ENCODE results near the gene SLC2A1.

The SLC2A1 gene

GRCh38 chr1:42964044-42964812, 5.6 kb upstream of the SLC2A1 start:
- DNase-seq (ENCODE audit: extremely low spot score) = no peak
- TF ChIP-seq PKNOX1 (IDR thresholded peaks at IDR 0.05) = no peak
- no peak for TF ChIP-seq L3MBTL2 (conservative IDR thresholded peaks at IDR 0.05)
- TF ChIP-seq FOXM1 (IDR thresholded peaks at IDR 0.05; ENCODE audit: borderline replicate concordance) = no peak
- TF ChIP-seq LEF1 (IDR thresholded peaks at IDR 0.05; ENCODE audit: borderline replicate concordance) = no peak
- ChIA-PET CTCF (no interaction called here), POLR2A (interaction anchor here (2.0 kb wide), 1 partner anchor 10 kb away, joined by 5 read pairs; no protein-coding TSS in a partner anchor)

- CTCF ChIA-PET = no interaction called here
- POLR2A ChIA-PET = interaction anchor here (1.6 kb wide), 1 partner anchor 22 kb away, joined by 3 read pairs; no protein-coding TSS in a partner anchor
- TF ChIP-seq ZNF384 (IDR thresholded peaks at IDR 0.05) = no peak
- no peak for TF ChIP-seq BHLHE40 (IDR thresholded peaks at IDR 0.05; ENCODE audit: borderline replicate concordance)
- no peak for TF ChIP-seq L3MBTL2 (conservative IDR thresholded peaks at IDR 0.05)
- TF ChIP-seq HDGF (IDR thresholded peaks at IDR 0.05; ENCODE audit: borderline replicate concordance) = no peak
- TF ChIP-seq SUZ12 (IDR thresholded peaks at IDR 0.05) = no peak
- TF ChIP-seq LEF1 (IDR thresholded peaks at IDR 0.05; ENCODE audit: borderline replicate concordance) = no peak
- TF ChIP-seq ARNT (IDR thresholded peaks at IDR 0.05) = no peak
- no peak for TF ChIP-seq NFRKB (IDR thresholded peaks at IDR 0.05)
- DNase-seq (ENCODE audit: extremely low spot score) = no peak
Measured at GRCh38 chr1:42963378-42964043, 4.8 kb upstream of the SLC2A1 start.

- DNase-seq (ENCODE audit: extremely low spot score) = no peak
- ChIA-PET POLR2A (interaction anchor here (0.9 to 1.6 kb wide), 3 partner anchors 10 to 23 kb away, joined by 3 to 5 read pairs (median 3); no protein-coding TSS in a partner anchor), CTCF (interaction anchor here (1.4 kb wide), 1 partner anchor 111 kb away, joined by 5 read pairs; no protein-coding TSS in a partner anchor)
- no peak for TF ChIP-seq L3MBTL2 (conservative IDR thresholded peaks at IDR 0.05)
- no peak for TF ChIP-seq BHLHE40 (IDR thresholded peaks at IDR 0.05; ENCODE audit: borderline replicate concordance)
- no peak for TF ChIP-seq ZNF384 (IDR thresholded peaks at IDR 0.05)
- TF ChIP-seq LEF1 (IDR thresholded peaks at IDR 0.05; ENCODE audit: borderline replicate concordance) = no peak
- TF ChIP-seq FOXK2 (IDR thresholded peaks at IDR 0.05) = no peak
- TF ChIP-seq SP1 (IDR thresholded peaks at IDR 0.05) = no peak
- TF ChIP-seq PKNOX1 (IDR thresholded peaks at IDR 0.05) = no peak
Measured at GRCh38 chr1:42962641-42963377, 4.1 kb upstream of the SLC2A1 start.

GRCh38 chr1:42961312-42962091, 2.8 kb upstream of the SLC2A1 start:
- no peak for DNase-seq (ENCODE audit: extremely low spot score)
- no peak for TF ChIP-seq CTBP1 (IDR thresholded peaks at IDR 0.05; ENCODE audit: borderline replicate concordance)
- TF ChIP-seq ARNT (IDR thresholded peaks at IDR 0.05) = no peak
- no peak for TF ChIP-seq ELF4 (IDR thresholded peaks at IDR 0.05)
- TF ChIP-seq FOXM1 (IDR thresholded peaks at IDR 0.05; ENCODE audit: borderline replicate concordance) = no peak
- TF ChIP-seq BHLHE40 (IDR thresholded peaks at IDR 0.05; ENCODE audit: borderline replicate concordance) = no peak
- TF ChIP-seq FOXK2 (IDR thresholded peaks at IDR 0.05) = no peak
- no peak for TF ChIP-seq FOXA1 (IDR thresholded peaks at IDR 0.05)
- TF ChIP-seq L3MBTL2 (conservative IDR thresholded peaks at IDR 0.05) = no peak
- TF ChIP-seq HDGF (IDR thresholded peaks at IDR 0.05; ENCODE audit: borderline replicate concordance) = no peak
- TF ChIP-seq ZNF384 (IDR thresholded peaks at IDR 0.05) = no peak
- POLR2A ChIA-PET = interaction anchor here (1.5 to 1.6 kb wide), 2 partner anchors 13 to 24 kb away, joined by 3 to 5 read pairs; no protein-coding TSS in a partner anchor
- CTCF ChIA-PET = interaction anchor here (0.8 to 1.4 kb wide), 2 partner anchors 112 kb away, joined by 3 to 5 read pairs; no protein-coding TSS in a partner anchor

GRCh38 chr1:42960566-42961311, 2.1 kb upstream of the SLC2A1 start:
- TF ChIP-seq FOXK2 (IDR thresholded peaks at IDR 0.05) (no peak), FOXM1 (IDR thresholded peaks at IDR 0.05; ENCODE audit: borderline replicate concordance) (no peak), HDGF (IDR thresholded peaks at IDR 0.05; ENCODE audit: borderline replicate concordance) (no peak), NFRKB (IDR thresholded peaks at IDR 0.05) (no peak), PKNOX1 (IDR thresholded peaks at IDR 0.05) (no peak), SP1 (IDR thresholded peaks at IDR 0.05) (no peak), ARNT (IDR thresholded peaks at IDR 0.05) (no peak), BHLHE40 (IDR thresholded peaks at IDR 0.05; ENCODE audit: borderline replicate concordance) (no peak), CTBP1 (IDR thresholded peaks at IDR 0.05; ENCODE audit: borderline replicate concordance) (no peak), ELF4 (IDR thresholded peaks at IDR 0.05) (no peak), TARDBP (IDR thresholded peaks at IDR 0.05) (no peak), LEF1 (IDR thresholded peaks at IDR 0.05; ENCODE audit: borderline replicate concordance) (no peak), ZNF384 (IDR thresholded peaks at IDR 0.05) (no peak), L3MBTL2 (conservative IDR thresholded peaks at IDR 0.05) (no peak), FOXA1 (IDR thresholded peaks at IDR 0.05) (no peak), SUZ12 (IDR thresholded peaks at IDR 0.05) (no peak)
- no peak for DNase-seq (ENCODE audit: extremely low spot score)
- ChIA-PET POLR2A (interaction anchor here (2.0 kb wide), 1 partner anchor 36 kb away, joined by 5 read pairs; no protein-coding TSS in a partner anchor), CTCF (interaction anchor here (0.8 kb wide), 1 partner anchor 113 kb away, joined by 3 read pairs; no protein-coding TSS in a partner anchor)
